Activated CD4-positive, alpha-beta memory T cell treated with anti-CD3 and anti-CD28 coated beads for 36 hours (primary cell): ENCODE results near the gene PDE10A. TPM values are rescaled to one million over a fixed set of nuclear protein-coding genes. Genes with fewer than 3 reads are reported as not detected.

Experiments
- CTCF ChIA-PET: fragments of 350-600 bp; sonication (Branson Sonifier 250); formaldehyde crosslinking; loops from one replicate; lab custom pipeline; 2021; ENCODE audit warnings: antibody characterized with exemption, inconsistent platforms; lab: Charles Lee
- POLR2A ChIA-PET: fragments of 350-600 bp; sonication (Branson Sonifier 250); formaldehyde crosslinking; loops from one replicate; lab custom pipeline; 2021; ENCODE audit warnings: antibody characterized with exemption; lab: Charles Lee
- DNase-seq: peaks from one replicate; pipeline ENCODE4 v3.0.0-alpha.2; 2020
- H3K27ac Mint-ChIP-seq: one replicate; pipeline ENCODE4 v1.8.0; 2021; ENCODE audit warnings: mixed read lengths
- H3K27me3 Mint-ChIP-seq: one replicate; pipeline ENCODE4 v1.8.0; 2021; ENCODE audit warnings: mixed read lengths
- H3K36me3 Mint-ChIP-seq: one replicate; pipeline ENCODE4 v1.8.0; 2021; ENCODE audit warnings: mixed read lengths
- H3K4me1 Mint-ChIP-seq: one replicate; pipeline ENCODE4 v1.8.0; 2021; ENCODE audit warnings: low read depth, mixed read lengths
- H3K4me3 Mint-ChIP-seq: one replicate; pipeline ENCODE4 v1.8.0; 2021; ENCODE audit warnings: mild to moderate bottlenecking, mixed read lengths
- H3K9me3 Mint-ChIP-seq: one replicate; pipeline ENCODE4 v1.8.0; 2021; ENCODE audit warnings: mixed read lengths
- intact Hi-C: fragments of 100-400 bp; cut with micrococcal nuclease; formaldehyde crosslinking; loops from one replicate; pipeline ENCODE4 v1.15.1; 2023
- total RNA-seq, 2 experiments: library from RNA; stranded (reverse); gene quantifications; one replicate each; pipeline ENCODE4 v1.2.3, GENCODE V29; 2021

PDE10A gene
- total RNA-seq, 2 experiments from 2014 or later = not detected

- Mint-ChIP-seq H3K4me3 (no peak overlapping the region), H3K4me1 (no peaks in the 10 kb centered on the region), H3K9me3 (no peaks in the 10 kb centered on the region), H3K27me3 (peaks cover 4% of the 10 kb centered on the region), H3K36me3 (no peaks in the 10 kb centered on the region), H3K27ac (no peak overlapping the region)
- intact Hi-C loops = no loop called here
- ChIA-PET POLR2A (no interaction called here), CTCF (no interaction called here)
- DNase-seq = no peak
Observed at GRCh38 chr6:165694296-165694695, 31.3 kb upstream of the PDE10A start.

- no peaks in the 10 kb centered on the region for H3K36me3 Mint-ChIP-seq
Observed at GRCh38 chr6:165692106-165692653, 29.1 kb upstream of the PDE10A start.

DNA sequence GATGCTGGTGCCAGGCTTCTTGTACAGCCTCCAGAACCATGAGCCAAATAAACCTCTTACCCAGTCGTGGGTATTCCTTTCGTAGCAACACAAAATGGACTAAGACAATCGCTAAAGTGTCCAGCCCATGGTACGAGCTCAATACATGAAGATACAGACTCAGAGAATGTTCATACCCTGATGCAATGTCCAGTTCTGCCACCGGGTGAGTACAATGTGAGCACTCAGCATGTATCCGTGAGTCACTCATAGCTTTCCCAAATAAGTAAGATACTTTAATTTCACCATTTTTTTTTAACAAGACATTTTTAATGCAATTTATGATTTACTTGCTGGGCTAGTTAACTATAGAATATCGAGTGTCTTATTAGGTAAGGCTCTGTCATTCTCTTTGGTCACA, 26.7 kb upstream of the PDE10A start:
- H3K4me3 Mint-ChIP-seq = no peak overlapping the region
- intact Hi-C loops = no loop called here
- CTCF ChIA-PET = no interaction called here
- peaks cover 3% of the 10 kb centered on the region for H3K9me3 Mint-ChIP-seq
- H3K4me1 Mint-ChIP-seq = no peaks in the 10 kb centered on the region
- DNase-seq = no peak
- no peak overlapping the region for H3K27ac Mint-ChIP-seq
- H3K27me3 Mint-ChIP-seq = peaks cover 2% of the 10 kb centered on the region
- H3K36me3 Mint-ChIP-seq = no peaks in the 10 kb centered on the region
- POLR2A ChIA-PET = no interaction called here

More at GRCh38 chr6:165692106-165692653, 29.1 kb upstream of the PDE10A start:
- Mint-ChIP-seq H3K4me3 (no peak overlapping the region), H3K4me1 (no peaks in the 10 kb centered on the region), H3K9me3 (peaks cover 3% of the 10 kb centered on the region), H3K27me3 (peaks cover 4% of the 10 kb centered on the region), H3K27ac (no peak overlapping the region)
- CTCF ChIA-PET = no interaction called here
- intact Hi-C loops = no loop called here
- DNase-seq = no peak
- POLR2A ChIA-PET = no interaction called here

DNA sequence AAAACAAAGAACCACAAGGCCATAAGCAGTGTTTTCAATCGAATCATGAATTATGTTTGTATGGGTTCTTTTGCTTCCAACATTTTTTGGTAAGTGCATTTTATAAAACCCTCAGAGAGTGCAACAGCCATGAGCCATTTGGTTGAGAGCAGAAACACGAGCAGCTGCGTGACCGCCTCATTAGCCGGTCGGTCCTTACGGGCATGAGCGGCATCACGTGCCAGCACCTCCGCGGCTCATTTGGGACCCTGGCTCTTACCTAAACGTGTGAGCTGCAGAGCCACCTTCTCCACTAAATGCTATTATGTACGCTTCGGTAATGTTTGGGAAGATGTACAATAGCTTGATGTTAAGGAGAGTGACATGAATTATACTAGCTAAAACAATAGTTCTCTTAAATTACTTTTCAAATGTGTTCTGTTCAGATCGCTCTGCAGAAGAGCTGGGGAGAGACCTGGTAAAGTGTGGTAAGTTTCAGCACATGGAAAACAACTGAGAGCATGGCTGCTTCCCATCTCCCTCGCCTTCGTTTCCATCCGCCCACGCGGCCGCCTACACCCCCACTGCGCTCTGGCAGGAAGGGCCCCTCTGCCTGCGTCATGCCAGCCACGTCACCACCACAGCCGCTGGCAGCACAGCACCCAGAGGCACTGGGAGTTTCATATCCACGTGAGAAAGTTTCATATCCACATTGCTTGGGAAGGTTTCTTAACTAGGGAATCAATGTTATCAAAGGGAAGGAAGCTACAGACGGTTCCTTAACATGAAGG, 23.7 kb upstream of the PDE10A start:
- Mint-ChIP-seq H3K27me3 (no peaks in the 10 kb centered on the region), H3K27ac (no peak overlapping the region), H3K9me3 (peaks cover 3% of the 10 kb centered on the region), H3K4me3 (no peak overlapping the region), H3K36me3 (no peaks in the 10 kb centered on the region), H3K4me1 (no peaks in the 10 kb centered on the region)
- no peak for DNase-seq
- intact Hi-C loops = no loop called here
- ChIA-PET POLR2A (no interaction called here), CTCF (no interaction called here)

GRCh38 chr6:165685302-165685701, 22.3 kb upstream of the PDE10A start:
- no peaks in the 10 kb centered on the region for H3K27me3 Mint-ChIP-seq
- CTCF ChIA-PET = no interaction called here
- no peak overlapping the region for H3K27ac Mint-ChIP-seq
- H3K4me1 Mint-ChIP-seq = no peaks in the 10 kb centered on the region
- H3K9me3 Mint-ChIP-seq = peaks cover 3% of the 10 kb centered on the region
- H3K4me3 Mint-ChIP-seq = no peak overlapping the region
- no peak for DNase-seq
- POLR2A ChIA-PET = no interaction called here
- no peaks in the 10 kb centered on the region for H3K36me3 Mint-ChIP-seq
- intact Hi-C loops = no loop called here

GRCh38 chr6:165684333-165684732, 21.3 kb upstream of the PDE10A start:
- no peak for DNase-seq
- ChIA-PET CTCF (no interaction called here), POLR2A (no interaction called here)
- no peaks in the 10 kb centered on the region for H3K4me1 Mint-ChIP-seq
- H3K4me3 Mint-ChIP-seq = no peak overlapping the region
- H3K36me3 Mint-ChIP-seq = no peaks in the 10 kb centered on the region
- peaks cover 3% of the 10 kb centered on the region for H3K9me3 Mint-ChIP-seq
- H3K27me3 Mint-ChIP-seq = no peaks in the 10 kb centered on the region
- intact Hi-C loops = no loop called here
- H3K27ac Mint-ChIP-seq = no peak overlapping the region

DNA sequence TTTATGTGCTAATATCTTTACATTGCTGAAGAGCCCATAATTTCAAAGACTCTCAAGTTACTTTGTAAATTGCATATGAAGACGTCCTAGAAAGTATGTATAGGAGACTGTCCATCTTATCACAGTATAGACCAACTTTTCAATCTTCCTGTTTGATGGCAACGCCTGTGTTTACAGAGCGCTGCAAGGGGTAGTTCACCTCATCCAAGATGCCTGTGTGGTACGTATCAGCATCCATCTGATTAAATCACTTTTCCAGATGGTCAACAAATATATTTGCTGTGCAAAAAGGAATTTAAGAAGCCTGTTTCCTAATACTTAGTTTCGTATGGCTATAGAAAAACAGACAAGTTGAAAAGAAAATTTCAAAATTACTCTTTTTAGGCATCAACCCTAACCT, 17.9 kb upstream of the PDE10A start:
- H3K4me1 Mint-ChIP-seq = no peaks in the 10 kb centered on the region
- no peak overlapping the region for H3K27ac Mint-ChIP-seq
- DNase-seq = no peak
- peaks cover 6% of the 10 kb centered on the region for H3K9me3 Mint-ChIP-seq
- H3K4me3 Mint-ChIP-seq = no peak overlapping the region
- ChIA-PET POLR2A (no interaction called here), CTCF (no interaction called here)
- intact Hi-C loops = no loop called here
- H3K36me3 Mint-ChIP-seq = no peaks in the 10 kb centered on the region
- no peaks in the 10 kb centered on the region for H3K27me3 Mint-ChIP-seq

DNA sequence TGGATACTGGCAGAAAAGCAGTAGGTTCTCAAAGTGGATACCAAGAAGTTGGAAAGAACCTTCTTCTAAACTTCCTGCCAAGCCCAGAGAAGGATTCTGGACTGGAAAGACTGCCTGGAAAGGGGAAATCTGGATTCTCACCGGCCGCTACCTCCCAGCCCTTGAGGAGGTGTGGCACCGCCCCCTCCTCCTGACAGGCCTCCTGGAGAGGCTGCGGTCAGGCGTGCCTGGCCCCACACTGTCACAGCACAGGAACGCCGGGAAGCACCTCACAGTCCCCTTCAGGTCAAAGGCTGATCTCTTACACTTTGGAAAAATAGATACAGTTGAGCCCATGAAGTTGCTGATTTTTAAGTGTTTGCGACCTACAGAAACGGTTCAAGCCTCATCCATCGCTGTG, 16.3 kb upstream of the PDE10A start:
- no peak overlapping the region for H3K4me3 Mint-ChIP-seq
- H3K36me3 Mint-ChIP-seq = no peaks in the 10 kb centered on the region
- ChIA-PET POLR2A (no interaction called here), CTCF (no interaction called here)
- peaks cover 6% of the 10 kb centered on the region for H3K9me3 Mint-ChIP-seq
- intact Hi-C loops = no loop called here
- DNase-seq = no peak
- H3K4me1 Mint-ChIP-seq = no peaks in the 10 kb centered on the region
- peaks cover 1% of the 10 kb centered on the region for H3K27me3 Mint-ChIP-seq
- H3K27ac Mint-ChIP-seq = no peak overlapping the region

DNA sequence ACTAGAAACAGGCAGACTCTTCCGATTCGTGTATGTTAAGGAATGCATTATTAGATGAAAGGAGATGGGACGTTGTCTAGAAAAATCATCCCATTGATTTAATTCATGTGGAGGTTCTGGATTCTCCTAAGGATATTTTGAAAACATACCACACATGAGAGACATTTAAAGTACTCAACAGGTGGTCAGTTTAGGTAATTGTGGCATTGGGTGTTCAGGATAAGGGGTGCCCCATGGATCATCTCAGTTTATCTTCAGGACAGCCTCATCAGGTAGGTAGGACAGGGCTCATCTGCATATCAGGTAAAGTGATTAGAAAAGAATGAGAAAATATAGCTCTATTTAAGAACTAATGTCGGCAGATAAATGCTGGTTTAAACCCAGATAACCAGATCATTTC, 15.9 kb upstream of the PDE10A start:
- Mint-ChIP-seq H3K27me3 (peaks cover 1% of the 10 kb centered on the region), H3K4me3 (no peak overlapping the region), H3K27ac (no peak overlapping the region), H3K36me3 (no peaks in the 10 kb centered on the region), H3K4me1 (no peaks in the 10 kb centered on the region), H3K9me3 (peaks cover 6% of the 10 kb centered on the region)
- ChIA-PET CTCF (no interaction called here), POLR2A (no interaction called here)
- no peak for DNase-seq
- intact Hi-C loops = no loop called here

- no peaks in the 10 kb centered on the region for H3K4me1 Mint-ChIP-seq
- CTCF ChIA-PET = no interaction called here
- H3K27ac Mint-ChIP-seq = no peak overlapping the region
Observed at GRCh38 chr6:165678429-165678828, 15.4 kb upstream of the PDE10A start.

DNA sequence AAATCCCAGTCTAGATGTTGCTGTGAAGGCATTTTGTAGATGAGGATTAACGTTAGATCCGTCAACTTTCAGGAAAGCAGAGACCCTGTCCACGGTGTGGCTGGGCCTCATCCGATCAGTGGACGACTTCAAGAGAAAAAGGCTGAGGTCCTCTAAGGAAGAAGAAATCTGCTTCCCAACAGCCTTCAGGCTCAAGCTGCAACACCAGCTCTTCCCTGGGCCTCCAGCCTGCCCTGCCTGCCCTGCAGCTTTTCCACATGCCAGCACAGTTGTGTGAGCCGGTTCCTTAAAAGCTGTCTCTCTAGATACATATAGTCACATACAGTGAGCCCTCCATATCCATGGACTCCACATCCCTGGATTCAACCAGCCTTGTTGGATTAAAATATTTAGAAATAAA, 14.1 kb upstream of the PDE10A start:
- peaks cover 6% of the 10 kb centered on the region for H3K9me3 Mint-ChIP-seq
- H3K4me1 Mint-ChIP-seq = no peaks in the 10 kb centered on the region
- H3K36me3 Mint-ChIP-seq = no peaks in the 10 kb centered on the region
- H3K27ac Mint-ChIP-seq = no peak overlapping the region
- intact Hi-C loops = no loop called here
- DNase-seq = no peak
- ChIA-PET POLR2A (no interaction called here), CTCF (no interaction called here)
- no peak overlapping the region for H3K4me3 Mint-ChIP-seq
- peaks cover 1% of the 10 kb centered on the region for H3K27me3 Mint-ChIP-seq

More at GRCh38 chr6:165678429-165678828, 15.4 kb upstream of the PDE10A start:
- H3K4me3 Mint-ChIP-seq = no peak overlapping the region
- no peak for DNase-seq
- H3K36me3 Mint-ChIP-seq = no peaks in the 10 kb centered on the region
- peaks cover 1% of the 10 kb centered on the region for H3K27me3 Mint-ChIP-seq
- H3K9me3 Mint-ChIP-seq = peaks cover 6% of the 10 kb centered on the region
- intact Hi-C loops = no loop called here
- POLR2A ChIA-PET = no interaction called here

DNA sequence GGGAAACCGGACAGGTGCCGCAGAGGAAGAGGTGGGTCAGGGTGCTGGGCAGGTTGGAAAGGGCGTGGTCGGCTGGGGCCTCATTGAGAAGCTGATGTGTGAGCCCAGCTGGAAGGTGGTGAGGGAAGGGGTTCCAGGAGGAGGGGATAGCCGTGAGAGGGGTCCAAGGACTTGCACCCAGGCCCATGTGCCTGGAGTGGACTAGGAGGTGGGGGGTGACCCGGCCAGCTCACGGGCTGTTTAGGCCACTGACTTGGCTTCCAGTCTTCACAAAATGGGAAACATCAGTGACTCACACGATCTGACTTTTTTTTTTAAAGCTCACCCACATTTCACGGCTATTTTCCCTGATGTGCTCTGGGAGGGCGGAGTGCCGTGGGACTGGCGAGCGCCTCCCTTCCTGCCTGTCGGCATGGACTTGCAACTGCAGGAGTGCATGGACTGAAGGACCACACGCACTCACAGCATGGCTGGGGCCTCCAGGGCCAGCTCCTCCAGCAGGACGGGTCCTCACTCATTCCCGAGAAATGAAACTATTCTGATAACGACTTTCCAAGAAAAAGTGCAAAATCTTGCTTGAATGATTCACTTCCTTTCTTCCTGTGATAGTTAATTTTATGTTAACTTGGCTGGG, 13.5 kb upstream of the PDE10A start:
- Mint-ChIP-seq H3K36me3 (no peaks in the 10 kb centered on the region), H3K9me3 (peaks cover 6% of the 10 kb centered on the region), H3K4me1 (no peaks in the 10 kb centered on the region), H3K27me3 (peaks cover 1% of the 10 kb centered on the region), H3K27ac (no peak overlapping the region), H3K4me3 (no peak overlapping the region)
- CTCF ChIA-PET = no interaction called here
- POLR2A ChIA-PET = no interaction called here
- DNase-seq = no peak
- intact Hi-C loops = no loop called here
